ENCODE measurements around the gene METTL25B. TPM values are rescaled to one million over a fixed set of nuclear protein-coding genes. Genes with fewer than 3 reads are reported as not detected.
A peak's percentile ranks its signal among the peaks of the same experiment; 100 is the strongest.

The METTL25B gene
- total and polyA plus RNA-seq, 5 donors from 2014 or later = 4.3 to 19.0 (median 7.5) TPM

GRCh38 chr1:156694690-156694962 is 33.6 kb upstream of the METTL25B start:
- no peak overlapping the region for H3K4me3 ChIP-seq (ENCODE audit: low read depth, low read length)
- no peaks in the 10 kb centered on the region for H3K36me3 ChIP-seq (ENCODE audit: control insufficient read depth, insufficient read depth, low read length)
- no peak for DNase-seq
- no peak for ATAC-seq (ENCODE audit: low read depth in 2 of 2)
- no peaks in the 10 kb centered on the region for H3K9me3 ChIP-seq (ENCODE audit: control insufficient read depth in 2 of 2, low read length in 2 of 2)
- H3K27me3 ChIP-seq (ENCODE audit: control insufficient read depth, insufficient read depth, low read length) = peaks cover 10% of the 10 kb centered on the region
- H3K27ac Mint-ChIP-seq = no peak overlapping the region
- H3K4me1 Mint-ChIP-seq = peaks cover 0 to 23% (median 9%) of the 10 kb centered on the region in 4 donors
- H3K4me3 Mint-ChIP-seq = no peak overlapping the region
- no peak overlapping the region for H3K27ac ChIP-seq (ENCODE audit: insufficient read depth, low read length, poor library complexity, severe bottlenecking)
- peaks cover 10% of the 10 kb centered on the region for H3K4me1 ChIP-seq (ENCODE audit: control insufficient read depth, insufficient read depth, low read length, poor library complexity, severe bottlenecking)
- no peaks in the 10 kb centered on the region for H3K36me3 Mint-ChIP-seq
- peaks cover 70% of the 10 kb centered on the region for H3K27me3 Mint-ChIP-seq
- H3K9me3 Mint-ChIP-seq = no peaks in the 10 kb centered on the region

- Mint-ChIP-seq H3K4me1 (peaks cover 0 to 18% (median 8%) of the 10 kb centered on the region in 4 donors), H3K27ac (peak overlapping the region in 1 of 3 donors; percentile 2), H3K27me3 (peaks cover 57% of the 10 kb centered on the region), H3K9me3 (no peaks in the 10 kb centered on the region), H3K4me3 (no peak overlapping the region), H3K36me3 (no peaks in the 10 kb centered on the region)
- DNase-seq (no peak), ATAC-seq (ENCODE audit: low read depth in 2 of 2) (no peak)
- Histone ChIP-seq H3K36me3 (ENCODE audit: control insufficient read depth, insufficient read depth, low read length) (no peaks in the 10 kb centered on the region), H3K27ac (ENCODE audit: insufficient read depth, low read length, poor library complexity, severe bottlenecking) (no peak overlapping the region), H3K4me3 (ENCODE audit: low read depth, low read length) (no peak overlapping the region), H3K9me3 (ENCODE audit: control insufficient read depth in 2 of 2, low read length in 2 of 2) (no peaks in the 10 kb centered on the region), H3K4me1 (ENCODE audit: control insufficient read depth, insufficient read depth, low read length, poor library complexity, severe bottlenecking) (peaks cover 10% of the 10 kb centered on the region), H3K27me3 (ENCODE audit: control insufficient read depth, insufficient read depth, low read length) (peaks cover 2% of the 10 kb centered on the region)
Observed at GRCh38 chr1:156696755-156697154, 31.5 kb upstream of the METTL25B start.

- Histone ChIP-seq H3K36me3 (ENCODE audit: control insufficient read depth, insufficient read depth, low read length) (no peaks in the 10 kb centered on the region), H3K9me3 (ENCODE audit: control insufficient read depth in 2 of 2, low read length in 2 of 2) (no peaks in the 10 kb centered on the region), H3K4me3 (ENCODE audit: low read depth, low read length) (no peak overlapping the region), H3K4me1 (ENCODE audit: control insufficient read depth, insufficient read depth, low read length, poor library complexity, severe bottlenecking) (peaks cover 8% of the 10 kb centered on the region), H3K27ac (ENCODE audit: insufficient read depth, low read length, poor library complexity, severe bottlenecking) (no peak overlapping the region), H3K27me3 (ENCODE audit: control insufficient read depth, insufficient read depth, low read length) (peaks cover 2% of the 10 kb centered on the region)
- Mint-ChIP-seq H3K4me3 (no peak overlapping the region), H3K27ac (no peak overlapping the region), H3K4me1 (peaks cover 0 to 11% (median 5%) of the 10 kb centered on the region in 4 donors), H3K9me3 (no peaks in the 10 kb centered on the region), H3K27me3 (peaks cover 57% of the 10 kb centered on the region), H3K36me3 (no peaks in the 10 kb centered on the region)
- ATAC-seq (ENCODE audit: low read depth in 2 of 2) = no peak
- DNase-seq = no peak
Observed at GRCh38 chr1:156697481-156697880, 30.8 kb upstream of the METTL25B start.

GRCh38 chr1:156698995-156699394 is 29.3 kb upstream of the METTL25B start:
- H3K27ac Mint-ChIP-seq = no peak overlapping the region
- ATAC-seq (ENCODE audit: low read depth in 2 of 2) = no peak
- Histone ChIP-seq H3K27me3 (ENCODE audit: control insufficient read depth, insufficient read depth, low read length) (peaks cover 5% of the 10 kb centered on the region), H3K27ac (ENCODE audit: insufficient read depth, low read length, poor library complexity, severe bottlenecking) (no peak overlapping the region), H3K4me3 (ENCODE audit: low read depth, low read length) (no peak overlapping the region), H3K9me3 (ENCODE audit: control insufficient read depth in 2 of 2, low read length in 2 of 2) (no peaks in the 10 kb centered on the region), H3K4me1 (ENCODE audit: control insufficient read depth, insufficient read depth, low read length, poor library complexity, severe bottlenecking) (no peaks in the 10 kb centered on the region), H3K36me3 (ENCODE audit: control insufficient read depth, insufficient read depth, low read length) (no peaks in the 10 kb centered on the region)
- DNase-seq = no peak
- peaks cover 0 to 5% (median 2%) of the 10 kb centered on the region in 4 donors for H3K4me1 Mint-ChIP-seq
- peak overlapping the region in 1 of 4 donors; percentile 65 for H3K4me3 Mint-ChIP-seq
- H3K9me3 Mint-ChIP-seq = no peaks in the 10 kb centered on the region
- H3K27me3 Mint-ChIP-seq = peaks cover 58% of the 10 kb centered on the region
- no peaks in the 10 kb centered on the region for H3K36me3 Mint-ChIP-seq

- Mint-ChIP-seq H3K9me3 (no peaks in the 10 kb centered on the region), H3K27ac (no peak overlapping the region), H3K36me3 (no peaks in the 10 kb centered on the region), H3K4me1 (peaks cover 0 to 18% (median 5%) of the 10 kb centered on the region in 4 donors), H3K4me3 (no peak overlapping the region), H3K27me3 (peaks cover 61% of the 10 kb centered on the region)
- Histone ChIP-seq H3K4me3 (ENCODE audit: low read depth, low read length) (no peak overlapping the region), H3K9me3 (ENCODE audit: control insufficient read depth in 2 of 2, low read length in 2 of 2) (no peaks in the 10 kb centered on the region), H3K27ac (ENCODE audit: insufficient read depth, low read length, poor library complexity, severe bottlenecking) (no peak overlapping the region), H3K4me1 (ENCODE audit: control insufficient read depth, insufficient read depth, low read length, poor library complexity, severe bottlenecking) (peaks cover 15% of the 10 kb centered on the region), H3K36me3 (ENCODE audit: control insufficient read depth, insufficient read depth, low read length) (no peaks in the 10 kb centered on the region), H3K27me3 (ENCODE audit: control insufficient read depth, insufficient read depth, low read length) (peaks cover 11% of the 10 kb centered on the region)
- DNase-seq = no peak
- ATAC-seq (ENCODE audit: low read depth in 2 of 2) = no peak
Observed at GRCh38 chr1:156700736-156701531, 27.3 kb upstream of the METTL25B start.

- H3K9me3 ChIP-seq (ENCODE audit: control insufficient read depth in 2 of 2, low read length in 2 of 2) = no peaks in the 10 kb centered on the region
- peak overlapping the region in 2 of 4 donors; percentile 49 to 78 for H3K4me3 Mint-ChIP-seq
- peaks cover 31% of the 10 kb centered on the region for H3K4me1 ChIP-seq (ENCODE audit: control insufficient read depth, insufficient read depth, low read length, poor library complexity, severe bottlenecking)
- H3K4me3 ChIP-seq (ENCODE audit: low read depth, low read length) = no peak overlapping the region
- H3K36me3 ChIP-seq (ENCODE audit: control insufficient read depth, insufficient read depth, low read length) = no peaks in the 10 kb centered on the region
- no peaks in the 10 kb centered on the region for H3K9me3 Mint-ChIP-seq
- H3K4me1 Mint-ChIP-seq = peaks cover 0 to 36% (median 16%) of the 10 kb centered on the region in 4 donors
- H3K27me3 ChIP-seq (ENCODE audit: control insufficient read depth, insufficient read depth, low read length) = peaks cover 9% of the 10 kb centered on the region
- no peak overlapping the region for H3K27ac ChIP-seq (ENCODE audit: insufficient read depth, low read length, poor library complexity, severe bottlenecking)
- DNase-seq = no peak
- no peak overlapping the region for H3K27ac Mint-ChIP-seq
- peaks cover 49% of the 10 kb centered on the region for H3K27me3 Mint-ChIP-seq
- no peak for ATAC-seq (ENCODE audit: low read depth in 2 of 2)
- no peaks in the 10 kb centered on the region for H3K36me3 Mint-ChIP-seq
Observed at GRCh38 chr1:156703336-156703735, 24.9 kb upstream of the METTL25B start.

- Histone ChIP-seq H3K27ac (ENCODE audit: insufficient read depth, low read length, poor library complexity, severe bottlenecking) (no peak overlapping the region), H3K36me3 (ENCODE audit: control insufficient read depth, insufficient read depth, low read length) (no peaks in the 10 kb centered on the region), H3K4me1 (ENCODE audit: control insufficient read depth, insufficient read depth, low read length, poor library complexity, severe bottlenecking) (peaks cover 31% of the 10 kb centered on the region), H3K9me3 (ENCODE audit: control insufficient read depth in 2 of 2, low read length in 2 of 2) (no peaks in the 10 kb centered on the region), H3K4me3 (ENCODE audit: low read depth, low read length) (no peak overlapping the region), H3K27me3 (ENCODE audit: control insufficient read depth, insufficient read depth, low read length) (peaks cover 9% of the 10 kb centered on the region)
- Mint-ChIP-seq H3K36me3 (no peaks in the 10 kb centered on the region), H3K9me3 (no peaks in the 10 kb centered on the region), H3K27ac (no peak overlapping the region), H3K4me1 (peaks cover 0 to 39% (median 18%) of the 10 kb centered on the region in 4 donors), H3K4me3 (peak overlapping the region; percentile 49 to 78 (median 64)), H3K27me3 (peaks cover 51% of the 10 kb centered on the region)
- DNase-seq (no peak), ATAC-seq (ENCODE audit: low read depth in 2 of 2) (no peak)
Observed at GRCh38 chr1:156703741-156704140, 24.5 kb upstream of the METTL25B start.

- H3K27me3 ChIP-seq (ENCODE audit: control insufficient read depth, insufficient read depth, low read length) = peaks cover 9% of the 10 kb centered on the region
- H3K9me3 ChIP-seq (ENCODE audit: control insufficient read depth in 2 of 2, low read length in 2 of 2) = no peaks in the 10 kb centered on the region
- Mint-ChIP-seq H3K4me3 (peak overlapping the region; percentile 49 to 78 (median 64)), H3K4me1 (peaks cover 0 to 39% (median 18%) of the 10 kb centered on the region in 4 donors), H3K27me3 (peaks cover 54% of the 10 kb centered on the region), H3K36me3 (no peaks in the 10 kb centered on the region), H3K9me3 (no peaks in the 10 kb centered on the region), H3K27ac (no peak overlapping the region)
- no peaks in the 10 kb centered on the region for H3K36me3 ChIP-seq (ENCODE audit: control insufficient read depth, insufficient read depth, low read length)
- no peak for ATAC-seq (ENCODE audit: low read depth in 2 of 2)
- peaks cover 31% of the 10 kb centered on the region for H3K4me1 ChIP-seq (ENCODE audit: control insufficient read depth, insufficient read depth, low read length, poor library complexity, severe bottlenecking)
- H3K27ac ChIP-seq (ENCODE audit: insufficient read depth, low read length, poor library complexity, severe bottlenecking) = no peak overlapping the region
- no peak for DNase-seq
- no peak overlapping the region for H3K4me3 ChIP-seq (ENCODE audit: low read depth, low read length)
Observed at GRCh38 chr1:156704166-156704711, 24.0 kb upstream of the METTL25B start.
